Ovary (tissue), 3 donors: ENCODE measurements around the gene GATA3.

Experiments used
- CTCF ChIP-seq, 3 donors: fragments of 450-650 bp in 2 of 3; fragments of 200-600 bp in 1 of 3; IDR thresholded peaks; one replicate each; pipeline versions ENCODE4 v1.5.1 to v1.8.0; 2016 to 2022; ENCODE audit warnings: antibody characterized with exemption in 3 of 3, mild to moderate bottlenecking in 1 of 3
- POLR2A ChIP-seq: fragments of 450-650 bp; IDR thresholded peaks from one replicate; pipeline ENCODE4 v1.6.1; 2017; ENCODE audit warnings: antibody characterized with exemption, mild to moderate bottlenecking, moderate library complexity
- donor health status: DM: no; HTN: no; CAD: no.

- TF ChIP-seq CTCF (IDR thresholded peaks at IDR 0.05) (no peak), POLR2A (no peak)
These were observed 41.5 kb downstream of the GATA3 start for GRCh38 chr10:8095959-8096358.
